ENCODE data around the gene ZFYVE19.

The ZFYVE19 gene

DNA sequence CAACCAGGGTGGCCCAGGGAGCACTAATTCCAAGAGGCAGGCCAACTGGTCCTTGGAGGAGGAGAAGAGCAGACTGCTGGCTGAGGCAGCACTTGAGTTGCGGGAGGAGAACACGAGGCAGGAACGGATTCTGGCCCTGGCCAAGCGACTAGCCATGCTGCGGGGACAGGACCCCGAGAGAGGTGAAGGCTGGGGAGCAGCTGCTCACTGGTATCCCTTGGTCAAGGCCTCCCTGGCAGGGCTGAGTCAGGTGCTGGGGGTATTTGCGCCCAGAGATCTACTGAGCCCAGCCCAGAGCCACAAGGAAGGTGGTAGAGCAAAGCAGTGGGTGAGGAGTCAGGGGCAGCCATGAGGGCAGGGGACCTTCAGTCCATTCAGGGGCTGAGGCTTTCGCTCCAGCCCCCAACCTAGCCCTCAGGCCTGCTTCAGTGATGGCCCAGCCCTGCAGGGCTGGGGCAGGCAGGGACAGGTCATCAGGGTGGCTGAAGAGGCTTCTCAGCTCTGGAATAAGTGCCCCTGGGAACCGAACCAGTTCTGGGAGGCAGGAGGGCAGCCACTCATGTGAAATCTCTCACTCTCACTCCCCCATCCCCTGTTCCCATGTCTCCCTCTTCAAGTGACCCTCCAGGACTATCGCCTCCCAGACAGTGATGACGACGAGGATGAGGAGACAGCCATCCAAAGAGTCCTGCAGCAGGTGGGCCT is 6.0 kb downstream of the ZFYVE19 start:
- Histone ChIP-seq H3K4me3 (ENCODE audit: low read length, poor library complexity, severe bottlenecking) (no peak overlapping the region), H3K9ac (ENCODE audit: low read depth, low read length, poor library complexity, severe bottlenecking) (no peak overlapping the region), H3K79me2 (ENCODE audit: insufficient read depth, low read length) (peaks cover 6% of the 10 kb centered on the region; the same call in 1 of the 2 replicates), H3K4me1 (ENCODE audit: insufficient read depth, low read length, poor library complexity, severe bottlenecking) (peaks cover 10% of the 10 kb centered on the region), H4K20me1 (ENCODE audit: insufficient read depth, low read length, poor library complexity, severe bottlenecking) (no peaks in the 10 kb centered on the region), H3K36me3 (ENCODE audit: insufficient read depth, low read length) (no peaks in the 10 kb centered on the region), H3K9me2 (replicated peaks; ENCODE audit: low read depth, low read length) (no peaks in the 10 kb centered on the region), H2AFZ (ENCODE audit: low read length) (no peak overlapping the region), H3K27me3 (ENCODE audit: insufficient read depth, low read length, poor library complexity, severe bottlenecking) (no peaks in the 10 kb centered on the region), H3K4me2 (ENCODE audit: low read depth, low read length, poor library complexity, severe bottlenecking) (no peak overlapping the region), H3K9me3 (ENCODE audit: insufficient read depth, low read depth, low read length) (no peaks in the 10 kb centered on the region), H3F3A (ENCODE audit: low read depth) (no peaks in the 10 kb centered on the region)
- TF ChIP-seq EZH2phosphoT487 (IDR thresholded peaks at IDR 0.05; ENCODE audit: borderline replicate concordance): no peak
- TF ChIP-seq, protein P1, sequence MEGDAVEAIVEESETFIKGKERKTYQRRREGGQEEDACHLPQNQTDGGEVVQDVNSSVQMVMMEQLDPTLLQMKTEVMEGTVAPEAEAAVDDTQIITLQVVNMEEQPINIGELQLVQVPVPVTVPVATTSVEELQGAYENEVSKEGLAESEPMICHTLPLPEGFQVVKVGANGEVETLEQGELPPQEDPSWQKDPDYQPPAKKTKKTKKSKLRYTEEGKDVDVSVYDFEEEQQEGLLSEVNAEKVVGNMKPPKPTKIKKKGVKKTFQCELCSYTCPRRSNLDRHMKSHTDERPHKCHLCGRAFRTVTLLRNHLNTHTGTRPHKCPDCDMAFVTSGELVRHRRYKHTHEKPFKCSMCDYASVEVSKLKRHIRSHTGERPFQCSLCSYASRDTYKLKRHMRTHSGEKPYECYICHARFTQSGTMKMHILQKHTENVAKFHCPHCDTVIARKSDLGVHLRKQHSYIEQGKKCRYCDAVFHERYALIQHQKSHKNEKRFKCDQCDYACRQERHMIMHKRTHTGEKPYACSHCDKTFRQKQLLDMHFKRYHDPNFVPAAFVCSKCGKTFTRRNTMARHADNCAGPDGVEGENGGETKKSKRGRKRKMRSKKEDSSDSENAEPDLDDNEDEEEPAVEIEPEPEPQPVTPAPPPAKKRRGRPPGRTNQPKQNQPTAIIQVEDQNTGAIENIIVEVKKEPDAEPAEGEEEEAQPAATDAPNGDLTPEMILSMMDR (conservative IDR thresholded peaks at IDR 0.05; ENCODE audit: low read length): no peak

DNA sequence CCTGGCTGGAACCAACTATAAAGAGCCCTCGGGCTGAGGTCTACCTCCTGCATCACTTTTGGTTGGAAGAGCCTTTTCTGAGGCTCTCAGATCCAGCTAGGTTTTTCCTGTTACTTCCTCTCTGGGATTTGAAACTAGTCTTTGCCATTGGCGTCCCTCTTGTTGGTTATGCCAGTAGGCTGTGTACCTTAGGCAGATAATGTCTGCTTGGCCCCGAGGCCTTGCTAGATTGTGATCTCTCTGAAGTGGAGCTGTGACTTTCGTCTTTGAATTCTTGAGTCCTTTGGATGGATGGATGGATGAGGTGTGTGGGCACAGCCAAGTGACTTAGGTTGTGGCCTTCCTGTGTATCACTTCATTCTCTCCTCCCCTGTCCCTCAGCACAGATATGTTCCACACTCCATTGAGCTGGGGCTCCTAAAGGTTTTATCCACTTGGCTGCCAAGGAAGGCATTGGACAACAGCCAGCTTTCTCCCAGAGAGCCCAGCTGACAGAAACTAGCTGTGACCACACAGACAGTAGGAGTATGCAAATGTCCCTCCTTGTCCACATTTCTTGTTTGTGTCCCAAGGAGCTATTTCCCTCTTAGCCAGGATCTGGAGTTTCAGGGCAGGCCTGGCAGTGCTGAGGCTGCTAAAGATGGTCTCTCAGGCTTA is 8.3 kb downstream of the ZFYVE19 start:
- no peaks in the 10 kb centered on the region for H3K27me3 ChIP-seq (ENCODE audit: insufficient read depth, low read length, poor library complexity, severe bottlenecking)
- H3K9me2 ChIP-seq (replicated peaks; ENCODE audit: low read depth, low read length): no peaks in the 10 kb centered on the region
- H3K36me3 ChIP-seq (ENCODE audit: insufficient read depth, low read length): no peaks in the 10 kb centered on the region
- H3K4me3 ChIP-seq (ENCODE audit: low read length, poor library complexity, severe bottlenecking): no peak overlapping the region
- H3K4me1 ChIP-seq (ENCODE audit: insufficient read depth, low read length, poor library complexity, severe bottlenecking): no peaks in the 10 kb centered on the region
- no peak overlapping the region for H3K9ac ChIP-seq (ENCODE audit: low read depth, low read length, poor library complexity, severe bottlenecking)
- H3K79me2 ChIP-seq (ENCODE audit: insufficient read depth, low read length): no peaks in the 10 kb centered on the region
- H3F3A ChIP-seq (ENCODE audit: low read depth): no peaks in the 10 kb centered on the region
- no peaks in the 10 kb centered on the region for H3K9me3 ChIP-seq (ENCODE audit: insufficient read depth, low read depth, low read length)
- no peak overlapping the region for H2AFZ ChIP-seq (ENCODE audit: low read length)
- H3K4me2 ChIP-seq (ENCODE audit: low read depth, low read length, poor library complexity, severe bottlenecking): no peak overlapping the region
- H4K20me1 ChIP-seq (ENCODE audit: insufficient read depth, low read length, poor library complexity, severe bottlenecking): no peaks in the 10 kb centered on the region
- no peak for TF ChIP-seq EZH2phosphoT487 (IDR thresholded peaks at IDR 0.05; ENCODE audit: borderline replicate concordance)
- TF ChIP-seq, protein P1 (conservative IDR thresholded peaks at IDR 0.05; ENCODE audit: low read length): no peak

DNA sequence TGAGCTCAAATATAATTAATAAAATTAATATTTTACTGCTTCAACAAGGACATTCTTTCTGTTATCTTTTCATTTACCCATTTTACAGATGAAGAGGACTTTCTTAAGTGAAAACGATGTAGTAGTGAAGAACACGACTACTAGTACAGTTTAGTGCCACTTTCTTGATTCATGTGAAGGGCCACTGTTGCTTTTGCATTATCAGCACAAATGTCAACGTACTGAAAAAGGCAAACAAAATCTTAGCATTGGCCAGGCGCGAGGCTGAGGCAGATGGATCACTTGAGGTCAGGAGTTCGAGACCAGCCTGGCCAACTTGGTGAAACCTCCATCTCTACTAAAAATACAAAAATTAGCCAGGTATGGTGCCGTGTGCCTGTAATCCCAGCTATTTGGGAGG is 12.2 kb downstream of the ZFYVE19 start:
- H3K36me3 ChIP-seq (ENCODE audit: insufficient read depth, low read length): no peaks in the 10 kb centered on the region
- no peaks in the 10 kb centered on the region for H3K9me2 ChIP-seq (replicated peaks; ENCODE audit: low read depth, low read length)
- no peaks in the 10 kb centered on the region for H3K79me2 ChIP-seq (ENCODE audit: insufficient read depth, low read length)
- TF ChIP-seq, protein P1 (conservative IDR thresholded peaks at IDR 0.05; ENCODE audit: low read length): no peak
- TF ChIP-seq EZH2phosphoT487 (IDR thresholded peaks at IDR 0.05; ENCODE audit: borderline replicate concordance): no peak
- no peak overlapping the region for H2AFZ ChIP-seq (ENCODE audit: low read length)
- H3K27me3 ChIP-seq (ENCODE audit: insufficient read depth, low read length, poor library complexity, severe bottlenecking): no peaks in the 10 kb centered on the region
- no peaks in the 10 kb centered on the region for H3F3A ChIP-seq (ENCODE audit: low read depth)
- H3K9ac ChIP-seq (ENCODE audit: low read depth, low read length, poor library complexity, severe bottlenecking): no peak overlapping the region
- no peaks in the 10 kb centered on the region for H4K20me1 ChIP-seq (ENCODE audit: insufficient read depth, low read length, poor library complexity, severe bottlenecking)
- no peak overlapping the region for H3K4me2 ChIP-seq (ENCODE audit: low read depth, low read length, poor library complexity, severe bottlenecking)
- no peak overlapping the region for H3K4me3 ChIP-seq (ENCODE audit: low read length, poor library complexity, severe bottlenecking)
- no peaks in the 10 kb centered on the region for H3K9me3 ChIP-seq (ENCODE audit: insufficient read depth, low read depth, low read length)
- H3K4me1 ChIP-seq (ENCODE audit: insufficient read depth, low read length, poor library complexity, severe bottlenecking): no peaks in the 10 kb centered on the region

Measured in Loucy (cell line).